B cell (primary cell): Measurements from ENCODE around the gene TM9SF2.

ENCODE experiments used
- EZH2 ChIP-seq: IDR thresholded peaks from 2 replicates; pipeline ENCODE4 v1.6.1; 2012; ENCODE audit warnings: borderline replicate concordance, low read depth, mild to moderate bottlenecking, moderate library complexity, low read length; ENCODE audit not compliant: insufficient read depth, poor library complexity, severe bottlenecking
- TF ChIP-seq, protein P1 (sequence below): fragments of 200-600 bp; IDR thresholded peaks from one replicate; pipeline ENCODE4 v1.8.0; 2022; ENCODE audit warnings: antibody characterized with exemption, mild to moderate bottlenecking

- TF ChIP-seq, protein P1, sequence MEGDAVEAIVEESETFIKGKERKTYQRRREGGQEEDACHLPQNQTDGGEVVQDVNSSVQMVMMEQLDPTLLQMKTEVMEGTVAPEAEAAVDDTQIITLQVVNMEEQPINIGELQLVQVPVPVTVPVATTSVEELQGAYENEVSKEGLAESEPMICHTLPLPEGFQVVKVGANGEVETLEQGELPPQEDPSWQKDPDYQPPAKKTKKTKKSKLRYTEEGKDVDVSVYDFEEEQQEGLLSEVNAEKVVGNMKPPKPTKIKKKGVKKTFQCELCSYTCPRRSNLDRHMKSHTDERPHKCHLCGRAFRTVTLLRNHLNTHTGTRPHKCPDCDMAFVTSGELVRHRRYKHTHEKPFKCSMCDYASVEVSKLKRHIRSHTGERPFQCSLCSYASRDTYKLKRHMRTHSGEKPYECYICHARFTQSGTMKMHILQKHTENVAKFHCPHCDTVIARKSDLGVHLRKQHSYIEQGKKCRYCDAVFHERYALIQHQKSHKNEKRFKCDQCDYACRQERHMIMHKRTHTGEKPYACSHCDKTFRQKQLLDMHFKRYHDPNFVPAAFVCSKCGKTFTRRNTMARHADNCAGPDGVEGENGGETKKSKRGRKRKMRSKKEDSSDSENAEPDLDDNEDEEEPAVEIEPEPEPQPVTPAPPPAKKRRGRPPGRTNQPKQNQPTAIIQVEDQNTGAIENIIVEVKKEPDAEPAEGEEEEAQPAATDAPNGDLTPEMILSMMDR, result no peak
- no peak for TF ChIP-seq EZH2
These were observed 58.3 kb downstream of the TM9SF2 start for GRCh38 chr13:99559560-99559959.
